ENCODE measurements around the gene GAS2L1. TPM values are rescaled to one million over a fixed set of nuclear protein-coding genes. Genes with fewer than 3 reads are reported as not detected.

GAS2L1 gene
- total RNA-seq, 2 donors from 2014 or later: 22.2 to 24.9 TPM

GRCh38 chr22:29305836-29306174 is 645 bp upstream of the GAS2L1 start:
- H3K4me1 ChIP-seq (ENCODE audit: control insufficient read depth, insufficient read depth, low read length): peaks cover 8% of the 10 kb centered on the region
- Mint-ChIP-seq H3K9me3 (no peaks in the 10 kb centered on the region), H3K4me3 (peak overlapping the region; percentile 78), H3K27ac (peak overlapping the region; percentile 92), H3K27me3 (ENCODE audit: insufficient read depth) (no peaks in the 10 kb centered on the region), H3K4me1 (peaks cover 21% of the 10 kb centered on the region), H3K36me3 (ENCODE audit: low read depth) (peaks cover 3% of the 10 kb centered on the region)
- no peak for DNase-seq
- TF ChIP-seq CTCF (conservative IDR thresholded peaks at IDR 0.05): no peak
- H3K9ac ChIP-seq (ENCODE audit: extremely low read depth, low read length, poor library complexity, severe bottlenecking): no peak overlapping the region
- WGBS, 2 experiments (ENCODE audit: insufficient coverage in 1 of 2, insufficient read length in 1 of 2): 64% methylated on average over 4 to 7 of the region's 7 CpGs
- no peaks in the 10 kb centered on the region for H3K36me3 ChIP-seq (ENCODE audit: control insufficient read depth, insufficient read depth, low read length)
- H3K4me3 ChIP-seq (ENCODE audit: low read length): no peak overlapping the region
- no peaks in the 10 kb centered on the region for H3K27me3 ChIP-seq (ENCODE audit: control insufficient read depth, insufficient read depth, low read length, poor library complexity, severe bottlenecking)
- H3K9me3 ChIP-seq (ENCODE audit: control insufficient read depth, low read length): no peaks in the 10 kb centered on the region
- no peak overlapping the region for H3K27ac ChIP-seq (ENCODE audit: low read depth, low read length)

GRCh38 chr22:29306835-29307595 is 565 bp downstream of the GAS2L1 start:
- H3K4me1 ChIP-seq (ENCODE audit: control insufficient read depth, insufficient read depth, low read length): peaks cover 8% of the 10 kb centered on the region
- Mint-ChIP-seq H3K27ac (peak overlapping the region; percentile 91), H3K4me3 (peak overlapping the region; percentile 78), H3K9me3 (no peaks in the 10 kb centered on the region), H3K36me3 (ENCODE audit: low read depth) (peaks cover under 1% of the 10 kb centered on the region), H3K4me1 (peaks cover 21% of the 10 kb centered on the region), H3K27me3 (ENCODE audit: insufficient read depth) (no peaks in the 10 kb centered on the region)
- peak; percentile 91 for DNase-seq
- 5 to 10% methylated on average over 29 to 83 of the region's 83 CpGs for WGBS, 2 experiments (ENCODE audit: insufficient coverage in 1 of 2, insufficient read length in 1 of 2)
- H3K9me3 ChIP-seq (ENCODE audit: control insufficient read depth, low read length): no peaks in the 10 kb centered on the region
- peak overlapping the region; percentile 85 for H3K4me3 ChIP-seq (ENCODE audit: low read length)
- peak overlapping the region; percentile 78 for H3K9ac ChIP-seq (ENCODE audit: extremely low read depth, low read length, poor library complexity, severe bottlenecking)
- peak overlapping the region; percentile 88 for H3K27ac ChIP-seq (ENCODE audit: low read depth, low read length)
- TF ChIP-seq CTCF (conservative IDR thresholded peaks at IDR 0.05): no peak
- no peaks in the 10 kb centered on the region for H3K36me3 ChIP-seq (ENCODE audit: control insufficient read depth, insufficient read depth, low read length)
- H3K27me3 ChIP-seq (ENCODE audit: control insufficient read depth, insufficient read depth, low read length, poor library complexity, severe bottlenecking): no peaks in the 10 kb centered on the region

GRCh38 chr22:29307596-29308147 is 1.2 kb downstream of the GAS2L1 start:
- Mint-ChIP-seq H3K27ac (peak overlapping the region; percentile 91), H3K36me3 (ENCODE audit: low read depth) (peaks cover 2% of the 10 kb centered on the region), H3K27me3 (ENCODE audit: insufficient read depth) (peaks cover under 1% of the 10 kb centered on the region), H3K4me1 (peaks cover 21% of the 10 kb centered on the region), H3K4me3 (peak overlapping the region; percentile 78), H3K9me3 (no peaks in the 10 kb centered on the region)
- Histone ChIP-seq H3K27me3 (ENCODE audit: control insufficient read depth, insufficient read depth, low read length, poor library complexity, severe bottlenecking) (peaks cover under 1% of the 10 kb centered on the region), H3K9me3 (ENCODE audit: control insufficient read depth, low read length) (no peaks in the 10 kb centered on the region), H3K27ac (ENCODE audit: low read depth, low read length) (no peak overlapping the region), H3K36me3 (ENCODE audit: control insufficient read depth, insufficient read depth, low read length) (no peaks in the 10 kb centered on the region), H3K4me1 (ENCODE audit: control insufficient read depth, insufficient read depth, low read length) (peaks cover 8% of the 10 kb centered on the region), H3K4me3 (ENCODE audit: low read length) (peak overlapping the region; percentile 85), H3K9ac (ENCODE audit: extremely low read depth, low read length, poor library complexity, severe bottlenecking) (peak overlapping the region; percentile 78)
- no peak for DNase-seq
- TF ChIP-seq CTCF (conservative IDR thresholded peaks at IDR 0.05): peak; percentile 49
- 62 to 80% methylated on average over 10 to 20 of the region's 20 CpGs for WGBS, 2 experiments (ENCODE audit: insufficient coverage in 1 of 2, insufficient read length in 1 of 2)
